GM23248 (cell line): Measurements from ENCODE around the gene MRPS2.

Experiments
- EZH2 ChIP-seq: fragments of 200-600 bp; sonication (generic); IDR thresholded peaks from 2 replicates; pipeline ENCODE4 v1.6.1; 2018; ENCODE audit warnings: antibody characterized with exemption, mild to moderate bottlenecking; ENCODE audit not compliant: insufficient read depth, poor library complexity, severe bottlenecking
- EZH2phosphoT487 ChIP-seq: fragments of 200-600 bp; sonication (generic); IDR thresholded peaks from 2 replicates; pipeline ENCODE4 v1.6.1; 2018; ENCODE audit warnings: antibody characterized with exemption, moderate library complexity, mild to moderate bottlenecking, low read depth; ENCODE audit not compliant: insufficient read depth

- TF ChIP-seq EZH2 (no peak), EZH2phosphoT487 (no peak)
These were observed 22.4 kb downstream of the MRPS2 start for GRCh38 chr9:135522931-135523330.
